SK-N-SH (cell line): Measurements from ENCODE around the gene AKAP6. TPM values are rescaled to one million over a fixed set of nuclear protein-coding genes. Genes with fewer than 3 reads are reported as not detected.

ENCODE experiments used
- CTCF ChIA-PET: fragments of 300-600, 350-600 bp; formaldehyde crosslinking; extraction: SDS; loops from one replicate; lab custom pipeline; 2021; lab: Yijun Ruan, JAX
- POLR2A ChIA-PET: fragments of 350-600 bp; sonication (Branson Sonifier 250); formaldehyde crosslinking; extraction: SDS; loops from one replicate; lab custom pipeline; 2020; ENCODE audit warnings: antibody characterized with exemption, inconsistent platforms; lab: Yijun Ruan, JAX
- DNase-seq: peaks from one replicate; pipeline ENCODE4 v3.0.0; 2012
- H2AFZ ChIP-seq: fragments of 200-600 bp; sonication (generic); 2 replicates; pipeline ENCODE4 v1.8.1; 2016; ENCODE audit warnings: antibody characterized with exemption, mild to moderate bottlenecking, low read depth
- H3F3A ChIP-seq: fragments of 200-600 bp; sonication (generic); replicated peaks from 2 replicates; pipeline ENCODE3; 2016; ENCODE audit warnings: antibody characterized with exemption, mild to moderate bottlenecking; ENCODE audit not compliant: insufficient read depth
- H3K27ac ChIP-seq, 2 experiments: fragments of 200-500 bp in 1 of 2; fragments of 200-600 bp in 1 of 2; sonication (Bioruptor generic) in 1 of 2; sonication (generic), shearing (Covaris generic) in 1 of 2; 2 replicates each; pipeline versions ENCODE4 v1.5.1 to v1.6.1; 2014 to 2016; ENCODE audit warnings: low read depth in 2 of 2, inconsistent platforms in 1 of 2, low read length in 1 of 2, mild to moderate bottlenecking in 1 of 2, mixed read lengths in 1 of 2
- H3K27me3 ChIP-seq: fragments of 200-600 bp; sonication (generic), shearing (Covaris generic); 2 replicates; pipeline ENCODE4 v1.6.1; 2016; ENCODE audit warnings: mixed run types; ENCODE audit not compliant: insufficient read depth
- H3K36me3 ChIP-seq, 2 experiments: fragments of 200-500 bp in 1 of 2; fragments of 200-600 bp in 1 of 2; sonication (Bioruptor generic) in 1 of 2; sonication (generic) in 1 of 2; replicated peaks in 1 of 2; 2 replicates each; pipeline versions ENCODE3 to v1.5.1; 2014 to 2016; ENCODE audit warnings: low read length in 1 of 2, mild to moderate bottlenecking in 1 of 2; ENCODE audit not compliant: insufficient read depth in 2 of 2, control insufficient read depth in 1 of 2
- H3K4me1 ChIP-seq, 2 experiments: fragments of 200-500 bp in 1 of 2; fragments of 200-600 bp in 1 of 2; sonication (Bioruptor generic) in 1 of 2; sonication (generic), shearing (Covaris generic) in 1 of 2; 2 replicates each; pipeline versions ENCODE4 v1.5.1 to v1.6.1; 2014 to 2016; ENCODE audit warnings: low read depth in 1 of 2, low read length in 1 of 2, mixed run types in 1 of 2; ENCODE audit not compliant: insufficient read depth in 2 of 2, control insufficient read depth in 1 of 2
- H3K4me2 ChIP-seq: fragments of 200-600 bp; sonication (generic), shearing (Covaris generic); 2 replicates; pipeline ENCODE4 v1.6.1; 2017; ENCODE audit warnings: mixed run types
- H3K4me3 ChIP-seq, 2 experiments: fragments of 200-500 bp in 1 of 2; fragments of 200-600 bp in 1 of 2; sonication (Bioruptor generic) in 1 of 2; sonication (generic), shearing (Covaris generic) in 1 of 2; 2 replicates each; pipeline versions ENCODE4 v1.5.1 to v1.8.1; 2014 to 2016; ENCODE audit warnings: low read depth in 2 of 2, inconsistent platforms in 1 of 2, low read length in 1 of 2, mild to moderate bottlenecking in 1 of 2, mixed read lengths in 1 of 2, moderate library complexity in 1 of 2
- H3K79me2 ChIP-seq: fragments of 200-600 bp; sonication (generic); 2 replicates; pipeline ENCODE4 v1.8.1; 2017; ENCODE audit warnings: mild to moderate bottlenecking; ENCODE audit not compliant: insufficient read depth
- H3K9ac ChIP-seq: fragments of 200-600 bp; sonication (generic); 2 replicates; pipeline ENCODE4 v1.6.1; 2017; ENCODE audit warnings: mixed run types
- H3K9me2 ChIP-seq: fragments of 200-600 bp; sonication (generic); 2 replicates; pipeline ENCODE4 v1.6.1; 2017; ENCODE audit warnings: mixed run types
- H3K9me3 ChIP-seq: fragments of 200-600 bp; sonication (generic); 2 replicates; pipeline ENCODE4 v1.6.1; 2017; ENCODE audit warnings: mixed run types, mild to moderate bottlenecking, moderate library complexity
- H4K20me1 ChIP-seq: fragments of 200-600 bp; sonication (generic); 2 replicates; pipeline ENCODE4 v1.6.1; 2017; ENCODE audit warnings: mild to moderate bottlenecking, mixed run types; ENCODE audit not compliant: insufficient read depth
- CHD2 ChIP-seq: fragments of 150-350 bp; IDR thresholded peaks from 2 replicates; pipeline ENCODE4 v1.6.1; 2018; ENCODE audit warnings: low read length; ENCODE audit not compliant: partially characterized antibody
- CTCF ChIP-seq: fragments of 200-600 bp; sonication (generic); IDR thresholded peaks from 2 replicates; pipeline ENCODE4 v1.6.1; 2017; ENCODE audit warnings: antibody characterized with exemption, mild to moderate bottlenecking, moderate library complexity
- ELF1 ChIP-seq: IDR thresholded peaks from 2 replicates; pipeline ENCODE4 v1.4.0; 2012
- EP300 ChIP-seq, 2 experiments: IDR thresholded peaks; 2 replicates each; pipeline versions ENCODE4 v1.4.0 to v1.6.1; 2012; ENCODE audit warnings: borderline replicate concordance in 1 of 2, low read depth in 1 of 2, low read length in 1 of 2
- EZH2phosphoT487 ChIP-seq: fragments of 200-600 bp; sonication (generic); IDR thresholded peaks from 2 replicates; pipeline ENCODE4 v1.6.1; 2017; ENCODE audit warnings: low read depth, mixed run types, mild to moderate bottlenecking, antibody characterized with exemption, moderate library complexity, borderline replicate concordance
- FOSL2 ChIP-seq: IDR thresholded peaks from 2 replicates; pipeline ENCODE4 v1.4.0; 2012; ENCODE audit warnings: low read depth, mild to moderate bottlenecking, moderate library complexity, borderline replicate concordance
- FOXJ3 ChIP-seq: sonication (generic); formaldehyde crosslinking; IDR thresholded peaks from 2 replicates; pipeline ENCODE4 v1.5.1; 2020; ENCODE audit warnings: mild to moderate bottlenecking, missing genetic modification reagents
- GABPA ChIP-seq: IDR thresholded peaks from 2 replicates; pipeline ENCODE4 v1.4.0; 2012; ENCODE audit warnings: low read depth, mild to moderate bottlenecking
- GATA2 ChIP-seq: sonication (generic); formaldehyde crosslinking; IDR thresholded peaks from 2 replicates; pipeline ENCODE4 v1.5.0; 2020; ENCODE audit warnings: mild to moderate bottlenecking, missing genetic modification reagents
- JUND ChIP-seq: IDR thresholded peaks from 2 replicates; pipeline ENCODE4 v1.4.0; 2012
- MAX ChIP-seq: IDR thresholded peaks from 2 replicates; pipeline ENCODE4 v1.4.0; 2012; ENCODE audit warnings: low read depth
- MXI1 ChIP-seq: IDR thresholded peaks from 2 replicates; pipeline ENCODE4 v1.6.1; 2012; ENCODE audit warnings: mild to moderate bottlenecking, low read depth, low read length, improper control_type of control experiment
- PBX3 ChIP-seq: IDR thresholded peaks from 2 replicates; pipeline ENCODE4; 2012
- RCOR1 ChIP-seq: fragments of 150-350 bp; IDR thresholded peaks from 2 replicates; pipeline ENCODE4 v1.6.1; 2017; ENCODE audit warnings: antibody characterized with exemption, low read length
- REST ChIP-seq: IDR thresholded peaks from 2 replicates; pipeline ENCODE4 v1.6.1; 2012; ENCODE audit warnings: mild to moderate bottlenecking, low read depth, low read length, moderate library complexity
- RFX5 ChIP-seq: IDR thresholded peaks from 2 replicates; pipeline ENCODE4 v1.6.1; 2012; ENCODE audit warnings: mild to moderate bottlenecking, improper control_type of control experiment, low read length
- SIN3A ChIP-seq: IDR thresholded peaks from 2 replicates; pipeline ENCODE4 v1.6.1; 2012; ENCODE audit warnings: low read depth, mild to moderate bottlenecking, low read length, moderate library complexity, borderline replicate concordance
- TEAD4 ChIP-seq: IDR thresholded peaks from 2 replicates; pipeline ENCODE4 v1.4.0; 2012; ENCODE audit warnings: mild to moderate bottlenecking, borderline replicate concordance; ENCODE audit not compliant: insufficient read depth
- YY1 ChIP-seq: IDR thresholded peaks from 2 replicates; pipeline ENCODE4 v1.4.0; 2012; ENCODE audit warnings: low read depth, mild to moderate bottlenecking
- WGBS: methylation state at CpG from one replicate; pipeline ENCODE4 v1.1.6; 2017; ENCODE audit warnings: low lambda C conversion rate; 5-methylcytosine and 5-hydroxymethylcytosine counted together
- polyA plus RNA-seq, 3 experiments: library from polyadenylated mRNA; depleted of rRNA; stranded (reverse); fragments of >200 nt; gene quantifications; 2 replicates each; pipeline ENCODE4 v1.2.3, GENCODE V29; 2012

Gene AKAP6
- polyA plus RNA-seq, 1 of the 3 experiments (the other 2 are of a cell fraction), result 1.7 TPM

GRCh38 chr14:32720927-32721326 is 391.8 kb downstream of the AKAP6 start (continued):
- TF ChIP-seq CTCF (no peak), GATA2 (no peak), RCOR1 (no peak)

GRCh38 chr14:32722631-32723183 is 393.6 kb downstream of the AKAP6 start:
- H3K4me1 ChIP-seq, result peaks cover 0 to 23% of the 10 kb centered on the region in 2 experiments; a peak in 2 of 4 replicates
- H3K9ac ChIP-seq, result no peak overlapping the region
- H3K36me3 ChIP-seq, result no peaks in the 10 kb centered on the region
- H3K4me3 ChIP-seq, result no peak overlapping the region
- H3K27ac ChIP-seq, result no peak overlapping the region
- TF ChIP-seq EP300 (IDR thresholded peaks at IDR 0.05; ENCODE audit: borderline replicate concordance in 1 of 2, low read depth in 1 of 2, low read length in 1 of 2) (no peak), YY1 (no peak), MXI1 (no peak), FOXJ3 (CRISPR knock-in tag) (no peak), CHD2 (no peak), FOSL2 (no peak), MAX (no peak), SIN3A (no peak), PBX3 (no peak), JUND (no peak), TEAD4 (no peak), REST (no peak), ELF1 (no peak), GATA2 (no peak), EZH2phosphoT487 (no peak), RFX5 (no peak), GABPA (no peak)
- TF ChIP-seq, all 33 proteins: peak for 0
- H4K20me1 ChIP-seq, result no peaks in the 10 kb centered on the region
- CTCF ChIA-PET, result interaction anchor here (0.6 kb wide), 1 partner anchor 692 kb away, joined by 3 read pairs; no protein-coding TSS in a partner anchor
- peaks cover 28% of the 10 kb centered on the region for H3F3A ChIP-seq
- no peaks in the 10 kb centered on the region for H3K79me2 ChIP-seq
- H2AFZ ChIP-seq, result no peak overlapping the region
- WGBS, result 92% methylated on average over 10 of the region's 10 CpGs
- DNase-seq, result no peak
- no peak overlapping the region for H3K4me2 ChIP-seq
- H3K9me2 ChIP-seq, result no peaks in the 10 kb centered on the region
- H3K27me3 ChIP-seq, result no peaks in the 10 kb centered on the region
- POLR2A ChIA-PET, result no interaction called here
- H3K9me3 ChIP-seq, result no peaks in the 10 kb centered on the region
